GM19193 (cell line): ENCODE measurements around the gene MMP7.

ENCODE experiments used
- POLR2A ChIP-seq: IDR thresholded peaks from 4 replicates; pipeline ENCODE4 v1.6.1; 2011; ENCODE audit not compliant: insufficient read depth, insufficient read length; ENCODE audit errors: extremely low read depth

The MMP7 gene

GRCh38 chr11:102489186-102490145 is 41.1 kb downstream of the MMP7 start:
- TF ChIP-seq POLR2A: no peak

- no peak for TF ChIP-seq POLR2A
Observed at GRCh38 chr11:102488208-102488607, 42.3 kb downstream of the MMP7 start.

GRCh38 chr11:102487214-102487613 is 43.3 kb downstream of the MMP7 start:
- TF ChIP-seq POLR2A: no peak

- no peak for TF ChIP-seq POLR2A
Observed at GRCh38 chr11:102486584-102486983, 44.0 kb downstream of the MMP7 start.

GRCh38 chr11:102485095-102485722 is 45.3 kb downstream of the MMP7 start:
- no peak for TF ChIP-seq POLR2A

- no peak for TF ChIP-seq POLR2A
Observed at GRCh38 chr11:102482433-102482832, 48.1 kb downstream of the MMP7 start.

GRCh38 chr11:102479733-102480132 is 50.8 kb downstream of the MMP7 start:
- TF ChIP-seq POLR2A: no peak

GRCh38 chr11:102478673-102479299 is 51.8 kb downstream of the MMP7 start:
- TF ChIP-seq POLR2A: no peak

GRCh38 chr11:102476812-102477211 is 53.7 kb downstream of the MMP7 start:
- no peak for TF ChIP-seq POLR2A

GRCh38 chr11:102476069-102476468 is 54.5 kb downstream of the MMP7 start:
- no peak for TF ChIP-seq POLR2A

GRCh38 chr11:102473543-102473942 is 57.0 kb downstream of the MMP7 start:
- TF ChIP-seq POLR2A: no peak

- TF ChIP-seq POLR2A: no peak
Observed at GRCh38 chr11:102472127-102472526, 58.4 kb downstream of the MMP7 start.

GRCh38 chr11:102471474-102471873 is 59.1 kb downstream of the MMP7 start:
- TF ChIP-seq POLR2A: no peak
